Fibroblast of pulmonary artery (primary cell): Measurements from ENCODE around the gene WNT7B.

Experiments
- DNase-seq: peaks from one replicate; pipeline ENCODE4 v3.0.0-alpha.2; 2010; ENCODE audit warnings: low read depth
- H3K4me3 ChIP-seq: replicated peaks from 2 replicates; pipeline ENCODE4 v1.5.1; 2011; ENCODE audit warnings: low read depth, mild to moderate bottlenecking, control low read depth, low read length, moderate library complexity
- TF ChIP-seq, protein P1 (sequence below): IDR thresholded peaks from 2 replicates; pipeline ENCODE4 v1.5.1; 2011; ENCODE audit warnings: mild to moderate bottlenecking, control low read depth, low read length, inconsistent platforms; ENCODE audit errors: missing control alignments

Gene WNT7B

DNA sequence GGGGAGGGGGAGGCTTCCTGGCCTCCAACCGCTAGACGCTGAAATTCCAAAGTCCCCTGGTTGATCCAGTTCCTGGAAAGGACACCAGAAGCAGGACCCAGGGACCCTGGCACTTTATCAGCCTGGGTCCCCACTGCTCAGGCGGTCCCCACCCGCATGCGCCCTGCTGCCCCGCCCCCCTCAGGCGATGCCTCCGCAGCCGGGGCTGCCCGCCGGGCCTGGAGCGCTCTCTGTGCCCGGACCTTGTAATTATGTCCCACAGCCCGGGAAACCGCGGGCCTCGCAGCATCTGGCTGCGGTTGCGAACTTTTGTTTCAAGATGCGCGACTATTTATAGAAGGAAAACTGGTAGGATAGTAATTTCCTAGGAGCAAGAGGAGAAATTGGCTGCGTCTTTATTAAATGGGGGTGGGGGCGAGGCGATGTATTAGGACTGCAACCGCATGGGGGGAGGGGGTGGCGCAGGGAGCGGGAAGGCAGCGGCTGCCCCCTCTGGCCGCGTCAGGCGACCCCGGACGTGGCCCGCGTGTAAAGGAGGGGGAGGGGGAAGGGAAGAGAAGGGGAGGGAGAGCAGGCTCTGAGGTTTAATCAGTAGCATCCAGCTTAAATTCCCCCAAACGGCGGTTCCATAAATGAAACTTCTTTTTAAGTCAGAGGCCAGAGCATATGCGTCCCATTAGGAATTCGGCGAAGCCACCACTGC, 6.1 kb downstream of the WNT7B start:
- peak overlapping the region; percentile 19 for H3K4me3 ChIP-seq
- TF ChIP-seq, protein P1, sequence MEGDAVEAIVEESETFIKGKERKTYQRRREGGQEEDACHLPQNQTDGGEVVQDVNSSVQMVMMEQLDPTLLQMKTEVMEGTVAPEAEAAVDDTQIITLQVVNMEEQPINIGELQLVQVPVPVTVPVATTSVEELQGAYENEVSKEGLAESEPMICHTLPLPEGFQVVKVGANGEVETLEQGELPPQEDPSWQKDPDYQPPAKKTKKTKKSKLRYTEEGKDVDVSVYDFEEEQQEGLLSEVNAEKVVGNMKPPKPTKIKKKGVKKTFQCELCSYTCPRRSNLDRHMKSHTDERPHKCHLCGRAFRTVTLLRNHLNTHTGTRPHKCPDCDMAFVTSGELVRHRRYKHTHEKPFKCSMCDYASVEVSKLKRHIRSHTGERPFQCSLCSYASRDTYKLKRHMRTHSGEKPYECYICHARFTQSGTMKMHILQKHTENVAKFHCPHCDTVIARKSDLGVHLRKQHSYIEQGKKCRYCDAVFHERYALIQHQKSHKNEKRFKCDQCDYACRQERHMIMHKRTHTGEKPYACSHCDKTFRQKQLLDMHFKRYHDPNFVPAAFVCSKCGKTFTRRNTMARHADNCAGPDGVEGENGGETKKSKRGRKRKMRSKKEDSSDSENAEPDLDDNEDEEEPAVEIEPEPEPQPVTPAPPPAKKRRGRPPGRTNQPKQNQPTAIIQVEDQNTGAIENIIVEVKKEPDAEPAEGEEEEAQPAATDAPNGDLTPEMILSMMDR: no peak
- no peak for DNase-seq

DNA sequence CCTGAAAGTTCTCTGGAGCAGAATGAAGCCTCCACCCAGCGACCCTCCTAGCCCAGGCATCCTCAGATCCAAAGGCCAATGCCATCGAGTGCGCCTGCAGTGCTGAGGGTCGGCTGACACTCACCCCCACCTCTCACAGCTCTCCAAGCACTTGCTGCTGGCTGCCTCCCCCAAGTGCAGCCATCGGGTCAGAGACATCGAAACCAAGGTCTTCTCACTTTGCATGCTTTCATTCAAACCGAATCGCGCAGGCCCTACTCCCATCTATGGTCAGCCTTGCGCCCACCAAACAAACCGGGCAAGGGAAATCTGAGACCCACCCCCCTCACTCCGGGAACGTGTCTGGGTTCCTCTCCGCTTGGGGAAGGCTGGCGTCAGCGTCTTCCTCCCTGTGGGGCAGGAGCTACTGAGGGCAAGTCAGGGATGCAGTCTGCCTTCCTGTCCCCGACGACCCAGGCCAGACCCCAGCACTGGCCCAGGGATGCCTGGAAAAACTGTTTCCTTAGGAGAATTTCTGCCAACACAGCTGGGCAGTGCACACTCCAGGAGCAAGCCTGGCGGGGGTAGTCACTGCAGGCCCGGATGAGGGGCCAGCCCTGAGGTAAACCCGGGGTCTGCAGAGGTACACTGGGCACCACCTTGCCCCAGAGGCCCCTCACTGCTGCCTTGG, 7.0 kb downstream of the WNT7B start:
- no peak overlapping the region for H3K4me3 ChIP-seq
- DNase-seq: no peak
- TF ChIP-seq, protein P1: no peak

DNA sequence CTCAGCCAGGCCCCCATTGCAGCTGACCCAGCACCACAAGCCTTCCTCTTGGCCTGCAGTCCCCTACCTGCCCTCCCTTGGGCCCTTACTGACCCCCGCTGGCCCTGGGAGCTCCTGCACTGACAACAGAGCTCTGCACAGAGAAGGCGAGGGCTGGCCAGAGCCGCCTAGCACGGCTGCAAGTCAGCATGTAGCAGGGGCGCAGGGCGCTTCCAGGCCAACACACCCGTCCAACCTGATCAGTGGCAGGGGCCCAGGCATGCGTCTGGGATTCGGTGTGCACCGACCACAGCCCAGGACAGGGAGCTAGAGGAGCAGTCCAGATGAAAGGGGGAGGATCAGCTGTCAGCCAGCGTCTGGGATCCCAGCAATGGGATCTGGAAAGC, 7.6 kb downstream of the WNT7B start:
- no peak overlapping the region for H3K4me3 ChIP-seq
- DNase-seq: peak; percentile 19
- TF ChIP-seq, protein P1: peak; percentile 5

DNA sequence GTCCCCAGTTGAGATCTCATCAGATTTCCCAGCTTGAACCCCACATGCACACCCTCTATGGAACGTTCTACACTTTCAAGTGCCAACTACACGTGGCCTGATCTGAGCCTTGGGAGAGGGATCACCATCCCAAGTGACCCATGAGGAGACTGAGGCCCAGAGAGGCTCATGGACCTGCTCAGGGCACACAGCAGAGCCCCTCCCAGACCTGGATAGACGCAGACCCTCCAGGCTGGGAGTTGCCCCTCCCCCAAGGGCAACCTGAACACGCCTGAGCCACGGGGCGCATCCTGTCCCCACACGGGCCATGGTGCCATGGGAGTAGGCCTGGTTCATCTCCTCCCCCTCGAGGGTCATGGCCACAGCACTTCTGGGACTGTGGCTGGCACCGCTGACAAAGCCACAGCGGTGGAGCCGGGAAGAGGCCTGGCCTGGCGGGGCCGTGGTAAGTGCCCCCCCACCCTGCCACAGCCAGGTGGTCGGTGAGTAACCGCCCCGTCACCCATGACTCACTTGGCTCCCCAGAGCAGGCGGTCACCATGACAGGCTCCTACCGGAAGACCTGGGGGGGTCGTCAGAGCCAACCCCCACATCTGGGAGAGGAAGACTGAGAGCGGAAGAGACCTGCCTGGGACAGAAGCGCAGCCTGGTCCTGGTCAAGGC, 8.1 kb downstream of the WNT7B start:
- H3K4me3 ChIP-seq: no peak overlapping the region
- TF ChIP-seq, protein P1: no peak
- peak; percentile 35 for DNase-seq

DNA sequence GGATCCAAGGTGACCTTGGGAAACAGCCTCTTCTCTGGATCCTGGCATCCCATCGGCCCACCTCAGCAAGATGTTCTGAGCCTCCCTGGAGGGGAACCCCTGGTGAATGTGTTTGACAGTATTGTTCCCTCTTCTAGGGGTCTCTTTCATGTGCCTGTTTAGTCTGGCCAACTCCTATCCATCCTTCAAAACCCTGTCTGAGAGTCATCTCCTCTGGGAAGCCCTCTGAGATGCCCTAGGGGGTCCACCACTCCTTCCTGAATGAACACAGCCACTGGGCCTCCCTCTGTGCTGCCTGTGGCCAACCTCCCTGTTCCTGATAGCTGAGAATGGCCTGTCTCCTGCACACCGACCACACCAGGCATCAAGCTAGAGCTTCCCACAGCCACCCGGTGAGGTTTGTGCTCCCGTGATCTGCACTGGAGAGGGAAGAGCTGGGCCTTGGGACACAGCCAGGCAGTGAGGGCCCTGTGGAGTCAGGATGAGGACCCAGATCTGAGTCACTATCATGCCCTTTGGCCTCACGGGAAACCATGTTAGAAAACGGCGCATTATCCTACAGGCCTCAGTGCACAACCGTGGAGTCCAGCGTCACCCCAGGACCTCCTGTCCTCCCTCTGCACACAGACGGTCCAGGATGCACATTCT, 8.8 kb downstream of the WNT7B start:
- no peak for DNase-seq
- TF ChIP-seq, protein P1: no peak
- H3K4me3 ChIP-seq: no peak overlapping the region

DNA sequence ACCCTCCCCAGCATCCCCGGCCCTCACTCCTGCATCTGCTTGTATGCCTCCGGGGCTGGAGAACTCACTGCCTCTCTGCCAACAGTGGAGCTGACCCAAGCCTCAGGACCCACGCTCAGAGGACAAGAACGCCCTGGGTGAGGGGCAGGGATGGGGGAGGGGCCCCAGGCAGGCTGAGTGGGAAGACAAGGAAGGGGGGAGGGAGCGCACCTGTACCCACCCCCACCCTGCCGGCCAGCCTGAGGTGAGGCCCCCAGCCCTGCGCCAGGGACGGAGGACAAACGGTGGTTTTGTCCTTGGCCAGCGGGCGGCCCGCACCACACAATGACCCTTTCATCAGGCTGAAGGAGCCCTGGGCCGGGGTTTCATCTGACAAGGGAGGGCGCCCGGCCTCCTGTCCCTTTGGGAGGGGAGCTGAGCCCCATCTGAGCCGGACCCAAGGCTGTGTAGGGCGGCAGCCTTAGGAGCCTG, 10.0 kb downstream of the WNT7B start:
- no peak for DNase-seq
- TF ChIP-seq, protein P1: no peak
- H3K4me3 ChIP-seq: no peak overlapping the region
